GM21447 (cell line): ENCODE measurements around the gene F7.
"Not testable (repeated sequence)": the region's sequence is repeated elsewhere in the genome, so short reads cannot be mapped to it uniquely, and the experiment has no call there.

Source experiments
- ATAC-seq: cut with Tn5 transposase; IDR thresholded peaks from one replicate; pipeline ENCODE4 v1.9.1; 2021; ENCODE audit not compliant: unreplicated experiment

F7 gene

GRCh38 chr13:113150550-113151365 is 45.2 kb downstream of the F7 start:
- ATAC-seq: no peak

- no peak for ATAC-seq
Observed at GRCh38 chr13:113151745-113152690, 46.4 kb downstream of the F7 start.

DNA sequence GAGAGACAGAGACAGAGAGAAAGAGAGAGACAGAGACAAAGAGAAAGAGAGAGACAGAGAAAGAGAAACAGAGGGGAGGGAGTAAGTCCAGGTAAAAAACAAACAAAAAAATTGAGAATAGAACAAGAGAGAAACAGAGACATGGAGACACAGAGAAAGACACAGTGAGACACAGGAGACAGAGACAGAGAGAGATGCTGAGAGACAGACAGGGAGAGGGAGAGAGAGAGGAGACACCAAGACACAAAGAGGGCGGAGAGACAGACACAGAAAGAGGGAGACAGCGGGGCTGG is 47.0 kb downstream of the F7 start:
- no peak for ATAC-seq

DNA sequence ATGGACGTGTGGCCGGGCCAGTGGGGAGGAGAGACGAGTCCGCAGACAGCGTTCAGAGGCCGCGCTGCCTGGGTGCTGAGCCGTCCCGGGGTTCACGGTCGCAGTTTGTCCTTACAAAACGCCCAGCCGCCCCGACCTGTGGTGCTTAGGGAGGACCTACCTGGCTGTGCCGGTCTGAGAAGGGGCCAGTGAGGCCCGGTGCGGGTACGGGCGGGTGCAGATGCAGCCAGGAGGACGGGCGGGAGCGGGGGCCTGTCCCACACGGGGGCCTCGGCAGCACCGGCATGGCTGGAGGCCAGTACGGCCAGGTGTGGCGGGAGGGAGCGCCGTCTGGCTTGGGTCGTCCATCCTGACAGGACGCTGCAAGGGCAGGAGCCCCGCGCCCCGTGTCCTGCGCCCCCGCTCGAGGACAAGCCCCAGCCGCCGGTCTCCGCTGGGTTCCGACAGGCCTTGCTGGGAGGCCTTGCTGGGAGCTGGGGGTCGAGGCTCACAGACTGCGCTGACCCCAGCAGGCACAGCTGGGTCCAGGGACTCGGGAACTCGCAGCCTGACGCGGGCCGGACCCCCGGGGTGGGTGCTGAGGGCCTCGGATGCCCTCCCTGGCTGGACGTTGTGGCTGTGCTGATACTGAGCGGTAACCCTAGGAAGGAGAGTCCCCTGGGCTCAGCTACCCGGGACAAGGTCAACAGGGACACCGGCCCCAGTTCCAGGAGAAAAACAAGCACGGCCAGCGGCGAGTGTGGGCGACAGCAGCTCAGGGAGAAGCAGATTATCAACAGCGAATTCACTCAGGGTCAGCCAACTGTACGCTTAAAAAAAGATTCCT is 47.6 kb downstream of the F7 start:
- peak; percentile 23 for ATAC-seq

GRCh38 chr13:113153810-113154748 is 48.5 kb downstream of the F7 start:
- ATAC-seq: peak; percentile 51

- ATAC-seq: no peak
Observed at GRCh38 chr13:113155201-113155600, 49.6 kb downstream of the F7 start.

GRCh38 chr13:113155982-113156655 is 50.5 kb downstream of the F7 start:
- no peak for ATAC-seq

- no peak for ATAC-seq
Observed at GRCh38 chr13:113157206-113157928, 51.8 kb downstream of the F7 start.

DNA sequence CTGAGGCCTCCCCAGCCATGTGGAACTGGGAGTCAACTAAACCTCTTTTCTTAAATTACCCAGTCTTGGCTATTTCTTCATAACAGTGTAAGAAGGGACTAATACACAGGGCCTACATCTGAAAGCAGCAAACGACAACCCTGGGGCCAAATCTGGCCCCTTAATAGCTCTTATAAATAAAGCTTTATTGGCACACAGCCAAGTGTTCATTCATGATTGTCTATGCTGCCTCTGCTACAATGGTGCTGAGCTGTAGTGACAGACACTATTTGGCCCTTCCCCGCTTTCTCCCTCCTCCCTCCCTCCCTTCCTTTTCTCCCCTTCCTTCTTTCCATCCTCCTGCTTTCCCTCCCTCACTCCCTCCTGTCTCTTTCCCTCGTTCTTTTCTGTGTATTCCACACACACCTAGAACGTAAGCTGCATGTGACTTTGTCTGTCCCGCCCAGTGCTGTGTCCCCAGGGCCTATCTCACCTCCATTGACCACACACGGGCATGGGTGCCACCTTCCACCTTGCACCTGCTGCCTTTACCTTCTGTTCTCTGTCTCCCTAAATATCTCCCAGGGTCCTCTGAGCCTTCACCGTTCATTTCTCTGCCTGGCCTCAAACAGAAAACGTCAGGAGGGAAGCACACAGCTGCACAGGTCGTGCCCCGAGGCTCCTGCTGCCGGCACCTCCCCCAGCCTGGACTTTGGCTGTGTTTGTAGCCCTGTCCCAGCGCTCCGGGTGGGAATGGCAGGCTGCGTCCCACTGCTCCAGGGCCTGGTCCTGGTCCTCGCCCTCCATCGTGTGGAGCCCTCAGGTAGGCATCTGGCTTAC is 52.5 kb downstream of the F7 start, which contains the start of gene PROZ:
Gene PROZ (plus strand): TSS at position 720 of the 819 bp plus-strand sequence. CDS start 13 bp downstream, at position 733.
- no peak for ATAC-seq

DNA sequence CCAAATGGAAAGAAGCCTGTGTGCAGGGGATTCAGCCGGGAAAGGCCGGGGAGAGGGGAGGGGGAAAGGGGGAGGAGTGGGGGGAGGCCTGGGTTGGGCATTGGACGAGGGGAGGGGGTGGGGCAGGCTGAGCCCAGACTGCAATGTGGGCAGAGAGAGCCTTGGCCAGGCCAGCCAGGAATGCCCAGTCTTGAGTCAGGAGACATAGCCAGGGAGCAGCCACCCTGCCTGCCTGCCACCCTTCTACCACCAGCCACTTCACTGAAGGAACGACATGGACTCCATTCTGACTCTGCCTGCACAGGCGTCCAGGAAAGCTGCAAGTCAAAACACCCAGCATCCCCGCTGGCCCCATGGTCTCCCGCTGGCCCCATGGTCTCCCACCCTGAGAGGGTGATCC is 53.4 kb downstream of the F7 start:
- no peak for ATAC-seq

GRCh38 chr13:113159701-113160100 is 54.1 kb downstream of the F7 start:
- ATAC-seq: no peak

DNA sequence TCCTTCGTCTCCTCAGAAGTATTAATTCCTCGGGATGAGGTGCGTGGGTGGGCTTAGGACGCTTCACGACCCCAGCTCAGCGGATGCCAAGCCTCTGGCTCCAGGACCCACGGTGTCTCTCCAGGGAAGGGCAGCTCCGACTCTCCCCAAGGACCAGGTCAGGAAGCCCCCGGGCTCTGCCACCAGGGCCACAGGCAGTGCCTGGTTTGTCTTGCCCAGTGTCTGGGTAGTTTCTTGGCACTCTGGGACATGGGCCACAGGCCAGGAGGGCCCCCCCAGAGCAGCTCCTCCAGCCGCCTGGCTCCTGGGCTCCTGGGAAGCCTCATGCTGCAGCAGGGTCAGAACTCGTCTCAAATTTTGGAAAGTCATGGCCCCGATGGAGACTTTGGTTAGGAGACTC is 55.4 kb downstream of the F7 start:
- ATAC-seq: no peak

DNA sequence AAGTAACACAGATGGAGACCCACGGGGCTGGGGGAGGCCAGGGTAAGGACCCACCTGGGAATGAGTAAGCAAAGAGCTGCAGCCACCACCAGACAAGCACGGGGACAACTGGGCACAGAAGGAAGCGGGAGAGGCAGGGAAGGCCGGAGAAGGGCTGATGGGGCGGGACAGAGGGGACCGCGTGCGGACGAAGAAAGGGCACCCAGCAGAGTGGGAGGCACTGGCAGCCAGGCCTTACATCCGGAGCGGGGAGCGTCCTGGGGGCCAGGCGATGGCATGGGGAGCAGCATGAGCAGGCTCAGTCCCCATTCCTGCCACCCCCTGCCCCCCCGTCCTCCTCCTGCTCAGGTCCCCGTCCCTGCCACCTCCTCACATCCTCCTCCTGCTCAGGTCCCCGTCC is 55.8 kb downstream of the F7 start:
- no peak for ATAC-seq

- not testable (repeated sequence) for ATAC-seq
Observed at GRCh38 chr13:113161975-113162374, 56.4 kb downstream of the F7 start.

- ATAC-seq: no peak
Observed at GRCh38 chr13:113162783-113163685, 57.4 kb downstream of the F7 start.

DNA sequence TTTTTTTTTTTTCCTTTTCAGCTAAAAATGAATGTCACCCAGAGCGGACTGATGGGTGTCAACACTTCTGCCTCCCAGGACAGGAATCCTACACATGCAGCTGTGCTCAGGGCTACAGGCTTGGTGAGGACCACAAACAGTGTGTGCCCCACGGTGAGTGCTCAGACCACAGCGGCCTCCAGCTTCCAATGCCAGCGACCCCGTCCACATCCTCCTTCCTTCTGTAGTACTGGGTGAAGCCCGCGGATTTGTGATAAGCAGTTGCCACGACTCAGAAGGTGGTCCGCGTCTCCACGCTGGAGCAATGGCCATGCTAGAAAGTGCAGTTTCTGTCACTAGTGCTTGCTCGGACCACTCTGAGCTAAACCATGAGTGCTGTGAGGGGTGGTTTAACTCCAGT is 58.9 kb downstream of the F7 start:
- ATAC-seq: no peak

DNA sequence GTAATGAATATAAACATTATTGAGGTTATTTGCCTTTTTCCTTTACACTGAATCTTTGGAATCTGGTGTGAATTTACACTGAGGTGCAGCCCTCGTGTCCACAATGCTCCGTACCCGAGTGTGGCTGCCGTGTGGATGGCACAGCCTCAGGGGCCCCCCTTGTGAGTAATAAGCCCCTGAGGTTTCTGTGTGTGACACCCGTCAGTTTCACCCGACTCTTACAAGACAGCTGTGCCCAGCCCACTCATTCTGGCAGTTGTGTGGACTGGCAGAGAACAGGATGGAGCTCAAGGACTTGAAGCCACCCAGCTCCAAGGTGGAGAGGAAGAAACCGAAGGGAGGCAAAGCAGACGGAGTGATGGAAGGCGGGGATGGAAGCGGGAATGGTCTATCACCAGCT is 60.7 kb downstream of the F7 start:
- no peak for ATAC-seq
